ENCODE data around the gene MYO1F.

- TF ChIP-seq POLR2A (IDR thresholded peaks at IDR 0.05; ENCODE audit: low read depth, low read length) (no peak), POLR2AphosphoS5 (IDR thresholded peaks at IDR 0.05; ENCODE audit: low read depth, low read length) (no peak), TAF1 (IDR thresholded peaks at IDR 0.05; ENCODE audit: borderline replicate concordance, low read depth, low read length) (no peak)
These were observed 75.7 kb downstream of the MYO1F start for GRCh38 chr19:8501516-8501915.

Measured in GM12892 (cell line).